ENCODE measurements around the gene EIF3K.

EIF3K gene

GRCh38 chr19:38683393-38684077 lies 64.5 kb downstream of the EIF3K start:
- in situ Hi-C loops (cut with HindIII; ENCODE audit: low sequenced_read_pairs) = no loop called here

GRCh38 chr19:38684078-38684861 lies 65.3 kb downstream of the EIF3K start:
- in situ Hi-C loops (cut with HindIII; ENCODE audit: low sequenced_read_pairs) = no loop called here

- in situ Hi-C loops (cut with HindIII; ENCODE audit: low sequenced_read_pairs) = no loop called here
Observed at GRCh38 chr19:38684862-38685665, 66.1 kb downstream of the EIF3K start.

- in situ Hi-C loops (cut with HindIII; ENCODE audit: low sequenced_read_pairs) = no loop called here
Observed at GRCh38 chr19:38685666-38686529, 66.9 kb downstream of the EIF3K start.

GRCh38 chr19:38686530-38686888 lies 67.5 kb downstream of the EIF3K start:
- in situ Hi-C loops (cut with HindIII; ENCODE audit: low sequenced_read_pairs) = no loop called here
